HL-60/S4 (cell line): ENCODE results near the gene SNX13.
"Not testable (repeated sequence)": the region's sequence is repeated elsewhere in the genome, so short reads cannot be mapped to it uniquely, and the experiment has no call there.

Experiments used
- in situ Hi-C: fragments of 300-500 bp; cut with MboI; formaldehyde crosslinking; loops from 2 replicates; pipeline ENCODE4 v1.14.3; 2022; ENCODE audit warnings: low sequenced_read_pairs

SNX13 gene

DNA sequence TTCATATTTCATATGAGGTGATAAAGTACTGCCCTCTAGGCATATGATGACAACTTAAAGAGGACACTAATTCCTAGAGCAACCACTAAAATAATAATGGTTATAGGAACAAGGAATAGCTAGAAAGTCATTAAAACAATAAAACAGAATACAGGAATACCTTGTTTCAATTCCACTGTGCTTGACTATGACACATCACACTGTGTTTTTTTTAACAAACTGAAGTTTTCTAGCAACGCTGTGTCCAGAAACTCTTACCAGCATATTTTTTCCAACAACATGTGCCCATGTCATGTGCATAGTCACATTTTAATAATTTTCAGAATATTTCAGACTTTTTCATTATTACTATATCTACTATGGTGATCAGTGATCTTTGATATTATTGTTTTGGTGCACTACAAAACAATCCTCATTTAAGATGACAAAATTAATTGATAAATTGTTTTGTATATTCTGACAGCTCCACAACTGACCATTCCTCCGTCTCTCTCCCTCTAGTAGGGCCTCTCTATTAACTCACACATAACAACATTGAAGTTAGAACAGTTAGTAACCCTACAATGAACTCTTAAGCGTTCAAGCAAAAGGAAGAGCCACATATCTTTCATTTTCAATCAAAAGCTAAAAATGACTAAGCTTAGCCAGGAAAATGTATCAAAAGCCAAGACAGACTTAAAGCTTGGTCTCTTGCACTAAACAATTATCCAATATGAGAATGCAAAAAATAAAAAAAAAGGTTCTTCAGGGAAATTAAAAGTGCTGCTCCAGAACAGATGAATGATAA is 85.8 kb downstream of the SNX13 start:
- in situ Hi-C loops: no loop called here

DNA sequence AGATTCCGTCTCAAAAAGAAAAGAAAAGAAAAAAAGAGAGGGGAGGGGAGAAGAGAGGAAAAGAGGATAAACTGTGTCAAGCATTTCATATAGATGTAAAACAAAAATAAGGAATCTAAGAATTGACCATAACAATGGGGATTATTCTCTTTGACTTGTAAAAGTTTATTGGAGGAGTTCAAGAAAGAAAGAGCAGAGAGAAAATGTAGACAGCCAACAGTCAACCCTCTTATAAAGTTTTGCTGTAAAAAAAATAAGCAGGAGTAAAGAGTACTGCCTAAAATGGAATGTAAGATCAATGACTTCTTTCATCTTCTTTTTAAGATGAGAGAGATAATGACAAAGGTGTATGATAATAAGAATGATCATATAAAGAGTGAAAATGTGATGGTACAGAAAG is 87.9 kb downstream of the SNX13 start:
- in situ Hi-C loops: no loop called here

DNA sequence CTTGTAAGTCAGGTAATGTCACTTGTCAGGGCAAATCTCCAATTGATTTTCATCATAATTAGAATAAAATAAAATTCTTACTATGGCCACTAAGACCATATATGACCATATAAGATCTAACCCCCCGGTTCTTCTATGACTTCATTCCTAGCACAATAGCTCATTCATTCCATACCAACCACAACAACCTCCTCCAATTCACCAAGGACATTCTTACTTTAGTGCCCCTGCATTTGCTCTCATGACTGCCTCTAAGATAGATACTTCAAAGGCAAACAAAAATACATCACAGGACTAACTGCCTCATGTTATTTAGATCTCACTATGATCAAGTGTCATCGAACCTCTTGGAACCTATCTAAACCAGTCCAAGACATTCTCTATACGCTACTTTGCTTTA is 90.8 kb downstream of the SNX13 start:
- in situ Hi-C loops: no loop called here

DNA sequence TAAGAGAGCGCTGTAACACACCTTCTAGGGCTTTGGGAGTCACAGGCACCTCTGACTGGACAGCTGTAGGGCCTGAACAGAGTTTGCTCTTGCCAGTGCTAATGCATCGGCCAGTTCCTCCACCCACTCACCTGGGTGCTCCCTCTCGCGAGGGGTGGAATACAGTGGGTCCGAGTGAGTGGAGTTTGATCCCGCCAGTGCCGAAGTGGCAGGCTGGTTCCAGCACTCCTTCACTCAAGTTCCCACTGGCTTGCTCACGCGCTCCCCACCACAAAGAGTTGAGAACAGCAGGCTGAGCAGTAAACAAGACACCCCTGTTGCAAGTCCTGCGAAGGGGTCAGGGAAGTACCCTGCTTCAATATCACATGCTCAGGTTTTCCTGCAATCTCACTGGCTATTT is 91.8 kb downstream of the SNX13 start:
- in situ Hi-C loops: no loop called here

DNA sequence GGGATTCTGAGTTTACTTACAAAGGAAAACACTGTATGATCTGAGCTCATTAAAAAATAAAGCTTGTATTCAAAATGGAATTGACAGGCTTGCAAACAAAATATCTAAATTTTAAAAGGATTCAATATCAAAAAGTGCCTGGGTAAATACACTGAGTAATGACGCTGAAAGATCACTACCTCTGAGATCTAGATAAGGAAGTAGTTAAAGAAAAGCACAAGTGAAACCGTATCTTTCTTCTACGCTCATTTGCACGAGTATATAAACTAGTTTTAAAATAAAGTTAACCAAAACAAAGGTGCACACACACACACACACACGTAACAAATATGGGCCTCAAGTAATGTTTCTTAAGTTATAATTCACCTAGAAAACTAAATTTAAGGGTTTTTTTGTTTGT is 93.4 kb downstream of the SNX13 start:
- in situ Hi-C loops: no loop called here

DNA sequence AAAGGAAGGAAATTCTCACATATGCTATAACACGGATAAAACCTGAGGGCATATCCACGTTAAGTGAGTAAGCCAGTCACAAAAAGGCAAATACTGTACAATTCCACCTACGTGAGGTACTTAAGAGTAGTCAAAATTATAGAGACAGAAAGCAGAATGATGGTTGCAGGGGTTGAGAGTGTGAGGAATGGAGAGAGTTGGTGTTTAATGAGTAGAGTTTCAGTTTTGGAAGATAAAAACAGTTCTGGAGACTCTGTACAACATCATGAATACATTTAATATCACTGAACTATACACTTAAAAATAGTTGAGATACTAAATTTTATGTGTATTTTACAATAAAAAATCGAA is 95.1 kb downstream of the SNX13 start:
- in situ Hi-C loops: no loop called here

DNA sequence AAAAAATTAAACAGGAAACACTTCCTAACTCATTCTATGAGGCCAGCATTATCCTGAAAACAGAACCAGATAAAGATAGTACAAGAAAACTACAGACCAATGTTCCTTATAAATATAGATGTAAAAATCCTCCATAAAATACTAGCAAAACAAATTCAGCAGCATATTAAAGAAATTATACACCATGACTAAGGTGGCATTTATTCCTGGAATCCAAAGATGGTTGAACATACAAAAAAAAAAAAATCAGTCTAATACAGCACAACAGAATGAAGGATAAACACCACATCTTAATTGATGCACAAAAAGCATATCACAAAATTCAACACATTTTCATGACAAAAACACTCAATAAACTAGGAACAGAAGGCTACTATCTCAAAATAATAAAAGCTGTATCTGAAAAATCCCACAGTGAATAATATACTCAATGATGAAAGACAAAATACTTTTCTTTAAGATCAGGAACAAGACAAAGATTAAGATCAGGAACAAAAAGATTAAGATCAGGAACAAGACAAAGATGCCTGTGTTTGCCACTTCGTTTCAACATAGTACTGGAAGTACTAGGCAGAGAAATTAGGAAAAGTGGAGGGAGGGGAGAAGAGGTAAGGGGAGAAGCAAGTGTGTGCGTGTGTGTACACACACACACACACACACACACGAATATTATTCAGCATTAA is 95.6 kb downstream of the SNX13 start:
- in situ Hi-C loops: no loop called here

DNA sequence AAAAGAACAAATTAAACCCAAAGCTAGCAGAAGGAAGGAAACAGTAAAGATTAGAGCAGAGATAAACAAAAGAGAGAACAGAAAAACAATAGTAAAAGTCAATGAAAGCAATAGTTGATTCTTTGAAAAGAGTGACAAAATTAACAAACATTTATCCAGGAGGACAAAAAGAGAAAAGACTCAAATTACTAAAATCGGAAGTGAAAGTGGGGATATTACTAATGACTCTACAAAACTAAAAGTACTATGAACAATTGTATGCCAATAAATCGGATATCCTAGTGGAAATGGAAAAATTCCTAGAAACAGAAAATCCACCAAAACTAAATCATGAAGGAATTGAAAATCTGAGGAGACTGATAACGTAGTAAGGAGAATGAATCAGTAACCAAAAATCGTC is 96.3 kb downstream of the SNX13 start:
- in situ Hi-C loops: no loop called here

DNA sequence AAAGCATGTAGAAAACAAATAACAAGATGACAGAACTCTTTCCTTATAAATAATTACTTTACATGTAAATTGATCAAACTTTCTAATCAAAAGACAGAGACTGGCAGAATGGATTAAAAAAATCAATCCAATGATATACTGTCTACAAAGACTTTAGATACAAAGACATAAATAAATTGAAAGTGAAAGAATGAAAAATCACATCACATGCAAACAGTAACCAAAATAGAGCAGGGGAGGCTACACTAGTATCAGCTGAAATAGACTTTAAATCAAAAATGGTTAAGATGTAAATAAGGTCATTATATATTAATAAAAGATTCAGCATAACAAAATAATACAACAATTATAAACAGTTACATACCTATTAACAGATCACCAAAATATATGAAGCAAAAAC is 97.3 kb downstream of the SNX13 start:
- in situ Hi-C loops: no loop called here

DNA sequence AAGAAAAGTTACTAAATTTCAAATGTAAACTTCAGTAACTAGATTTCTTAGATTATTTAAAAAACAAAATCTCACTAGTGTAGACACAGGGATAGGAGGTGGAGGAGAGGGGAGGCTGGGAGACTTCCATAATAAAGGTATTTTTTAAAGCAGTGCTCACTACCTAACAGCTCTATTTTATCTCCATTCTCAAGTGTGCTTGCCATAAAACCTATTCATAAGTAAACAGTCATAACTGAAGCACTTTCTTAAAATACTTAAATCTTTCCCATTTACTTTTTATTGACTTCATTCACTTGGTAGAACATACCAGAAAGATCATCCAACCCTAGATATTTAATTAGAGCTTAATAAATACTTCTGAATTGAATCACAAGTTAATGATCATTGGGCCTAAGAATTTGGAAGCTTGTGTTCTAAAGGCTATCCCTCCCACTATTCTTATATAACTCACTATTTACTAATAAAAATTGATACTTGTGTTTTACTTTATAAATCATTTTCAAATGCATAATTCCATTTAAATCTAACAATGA is 107.4 kb downstream of the SNX13 start:
- in situ Hi-C loops: no loop called here

DNA sequence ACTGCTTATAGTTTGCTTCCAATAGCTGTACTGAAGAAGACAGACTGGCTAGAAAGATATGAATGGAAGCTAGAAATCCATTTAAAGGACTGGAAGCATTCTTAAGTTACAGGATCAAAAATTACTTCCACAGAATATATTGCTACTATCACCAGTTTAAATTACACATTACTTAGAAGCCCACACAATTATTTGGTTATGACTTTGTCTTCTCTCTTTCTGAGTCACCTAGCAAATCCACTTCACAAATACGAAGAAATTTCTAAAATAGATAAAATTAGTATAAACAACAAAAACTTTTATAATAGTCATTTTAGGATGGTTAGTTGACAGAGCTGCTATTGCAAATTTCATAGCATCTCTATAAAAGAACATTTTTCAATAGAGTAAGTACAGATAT is 108.1 kb downstream of the SNX13 start:
- in situ Hi-C loops: no loop called here

DNA sequence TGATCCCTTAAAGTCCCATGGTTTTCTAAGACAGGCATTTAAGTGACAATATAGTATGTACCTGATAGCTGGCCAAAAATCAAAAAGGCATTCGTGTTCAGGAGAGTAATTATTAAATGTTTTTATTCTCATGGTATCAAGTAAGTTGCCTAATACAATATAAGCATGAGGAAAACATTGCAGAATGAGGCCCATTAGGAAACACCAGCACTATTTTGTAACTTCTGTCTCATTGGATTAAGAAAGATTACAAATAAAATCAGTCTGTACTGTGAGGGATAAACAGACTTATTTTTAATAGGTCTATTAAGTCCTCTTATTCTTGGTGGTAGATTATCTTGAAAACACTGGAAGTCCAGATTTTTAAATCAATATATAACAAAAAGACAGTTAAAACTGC is 110.1 kb downstream of the SNX13 start:
- in situ Hi-C loops: no loop called here

DNA sequence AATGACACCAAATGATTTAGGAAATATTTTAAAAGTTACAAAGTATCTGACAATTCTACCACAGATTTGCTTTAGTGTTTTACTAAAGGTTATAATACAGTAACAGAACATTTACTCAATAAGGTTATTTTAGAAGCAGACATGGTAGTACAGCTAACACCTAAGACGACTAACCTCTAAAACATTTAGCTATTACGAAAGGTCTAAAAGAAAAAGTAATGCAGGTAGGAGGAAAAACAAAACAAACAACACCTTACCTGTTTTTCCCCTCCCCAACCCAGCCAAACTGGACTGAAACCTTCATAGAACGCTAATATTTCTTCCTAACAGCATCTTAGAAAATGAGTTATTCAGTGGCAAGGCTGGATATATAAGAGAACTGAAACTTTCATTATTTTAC is 111.3 kb downstream of the SNX13 start:
- in situ Hi-C loops: no loop called here

DNA sequence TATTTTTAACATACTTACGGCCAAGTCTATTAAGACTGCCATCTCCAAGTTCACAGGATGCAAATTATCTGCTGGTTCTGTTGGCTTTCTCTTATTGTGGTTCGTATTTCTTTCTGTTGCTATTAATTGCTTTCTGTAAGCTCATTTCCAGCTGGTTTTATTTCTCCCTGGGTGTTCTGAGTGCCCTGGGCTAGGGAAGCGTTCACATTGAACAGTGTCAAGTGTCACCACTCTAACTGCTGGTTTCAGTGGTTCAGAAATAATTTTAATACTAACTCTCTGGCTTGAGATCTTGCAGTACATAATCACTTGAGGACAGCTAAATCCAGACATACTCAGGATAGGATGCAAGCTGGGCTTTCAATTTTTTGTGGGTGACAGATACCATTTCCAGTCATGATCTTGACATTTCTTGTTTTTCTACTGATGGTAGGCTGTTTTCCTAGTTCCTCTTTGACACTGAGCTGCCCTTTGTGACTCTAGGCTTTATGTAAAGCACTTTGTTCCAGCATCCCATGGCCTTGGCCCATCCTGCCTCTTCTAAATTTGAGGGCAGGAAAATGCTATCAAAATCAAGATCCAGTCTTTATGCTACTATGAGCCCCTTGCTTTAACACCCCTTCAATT is 117.6 kb downstream of the SNX13 start:
- in situ Hi-C loops: no loop called here

DNA sequence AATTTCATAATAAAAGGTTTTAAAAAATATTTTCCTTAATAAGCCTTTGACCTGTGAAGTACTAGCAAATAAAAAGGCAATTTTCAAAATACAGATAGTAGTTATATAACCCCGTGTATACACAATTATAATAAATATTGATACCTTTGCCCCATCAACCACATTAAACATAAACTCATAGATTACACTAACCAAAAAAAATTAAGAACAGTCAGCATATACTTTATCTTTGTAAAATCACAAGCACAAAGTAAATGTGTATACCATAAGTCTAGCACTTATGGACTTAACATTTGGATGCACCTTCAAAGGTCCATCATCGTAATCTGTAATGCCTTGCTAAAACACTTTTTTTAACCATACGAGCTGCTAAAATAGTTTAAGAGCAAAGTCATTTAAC is 123.4 kb downstream of the SNX13 start:
- in situ Hi-C loops: no loop called here

DNA sequence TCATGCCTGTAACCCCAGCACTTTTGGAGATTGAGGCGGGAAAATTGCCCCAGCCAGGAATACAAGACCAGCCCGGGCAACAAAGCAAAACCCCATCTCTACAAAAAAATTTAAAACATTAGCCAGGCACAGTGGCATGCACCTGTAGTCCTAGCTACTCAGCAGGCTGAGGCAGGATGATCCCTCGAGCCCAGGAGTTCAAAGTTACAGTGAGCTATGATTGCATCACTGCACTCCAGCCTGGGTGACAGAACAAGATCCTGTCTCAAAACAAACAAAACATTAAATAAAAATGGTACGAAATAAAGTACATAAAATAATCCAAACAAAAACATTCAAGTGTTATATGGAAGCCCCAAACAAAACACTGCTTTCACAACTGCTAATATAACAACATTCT is 125.0 kb downstream of the SNX13 start:
- in situ Hi-C loops: no loop called here

DNA sequence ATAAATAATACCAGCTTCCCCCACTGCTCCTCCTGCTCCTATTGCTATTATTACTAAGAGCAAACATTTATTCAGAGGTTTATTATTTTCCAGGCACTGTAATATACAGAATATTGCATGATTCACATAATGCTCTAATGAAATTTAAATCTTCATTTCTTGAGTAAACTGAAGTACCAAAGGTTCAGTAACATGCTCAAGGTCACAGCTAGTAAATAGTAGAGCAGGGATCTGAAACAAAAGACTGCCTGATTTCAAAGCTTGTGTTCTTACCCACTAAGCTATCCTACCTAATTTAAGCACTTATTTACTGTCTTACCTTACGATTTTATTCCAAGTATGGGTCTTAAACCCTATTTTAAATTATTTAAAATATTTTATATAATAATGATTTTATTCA is 126.2 kb downstream of the SNX13 start:
- in situ Hi-C loops: no loop called here

DNA sequence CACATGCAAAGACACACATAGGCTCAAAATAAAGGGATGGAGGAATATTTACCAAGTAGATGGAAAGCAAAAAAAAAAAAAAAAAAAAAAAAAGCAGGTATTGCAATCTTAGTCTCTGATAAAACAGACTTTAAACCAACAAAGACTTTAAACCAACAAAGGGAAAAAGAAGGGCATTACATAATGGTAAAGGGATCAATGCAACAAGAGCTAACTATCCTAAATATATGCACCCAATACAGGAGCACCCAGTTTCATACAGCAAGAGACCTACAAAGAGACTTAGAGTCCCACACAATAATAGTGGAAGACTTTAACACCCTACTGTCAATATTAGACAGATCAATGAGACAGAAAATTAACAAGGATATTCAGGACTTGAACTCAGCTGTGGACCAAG is 131.1 kb downstream of the SNX13 start:
- in situ Hi-C loops: not testable (repeated sequence)

DNA sequence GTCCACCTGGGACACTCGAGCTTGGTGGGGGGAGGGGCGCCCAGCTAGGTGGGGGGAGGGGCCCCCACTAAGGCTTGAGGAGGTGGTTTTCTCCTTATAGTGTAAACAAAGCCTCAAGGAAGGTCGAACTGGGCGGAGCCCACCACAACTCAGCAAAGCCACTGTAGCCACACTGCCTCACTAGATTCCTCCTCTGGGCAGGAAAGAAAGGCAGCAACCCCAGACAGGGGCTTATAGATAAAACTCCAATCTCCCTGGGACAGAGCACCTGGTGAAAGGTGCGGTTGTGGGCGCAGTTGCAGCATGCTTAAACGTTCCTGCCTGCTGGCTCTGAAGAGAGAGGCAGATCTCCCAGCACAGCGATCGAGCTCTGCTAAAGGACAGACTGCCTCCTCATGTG is 133.1 kb downstream of the SNX13 start:
- in situ Hi-C loops: no loop called here

DNA sequence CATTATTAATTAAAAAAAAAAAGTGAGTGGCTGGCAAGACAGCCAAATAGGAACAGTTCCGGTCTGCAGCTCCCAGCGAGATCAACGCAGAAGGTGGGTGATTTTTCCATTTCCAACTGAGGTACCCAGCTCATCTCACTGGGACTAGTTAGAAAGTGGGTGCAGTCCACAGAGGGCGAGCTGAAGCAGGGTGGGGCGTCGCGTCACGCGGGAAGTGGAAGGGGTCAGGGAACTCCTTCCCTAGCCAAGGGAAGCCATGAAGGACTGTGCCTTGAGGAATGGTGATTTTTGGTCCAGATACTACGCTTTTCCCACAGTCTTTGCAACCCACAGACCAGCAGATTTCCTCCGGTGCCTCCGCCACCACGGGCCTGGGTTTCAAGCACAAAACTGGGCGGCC is 133.7 kb downstream of the SNX13 start:
- in situ Hi-C loops: no loop called here

DNA sequence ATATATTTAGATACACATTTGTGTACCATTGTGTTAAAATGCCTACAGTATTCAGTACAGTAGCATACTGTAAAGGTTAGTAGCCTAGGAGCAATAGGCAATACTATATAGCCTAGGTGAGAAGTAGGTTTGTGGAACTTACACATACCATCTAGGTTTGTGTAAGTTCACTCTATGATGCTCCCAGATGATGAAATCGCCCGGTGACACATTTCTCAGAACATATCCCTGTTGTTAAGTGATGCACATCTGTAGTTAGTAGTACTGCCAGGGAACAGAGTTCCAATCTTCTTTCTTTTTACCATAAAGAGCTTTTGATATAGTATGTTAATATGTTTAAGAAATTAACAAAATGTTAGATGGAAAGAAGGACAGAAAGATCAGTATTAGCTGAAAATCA is 138.2 kb downstream of the SNX13 start:
- in situ Hi-C loops: no loop called here
